HepG2 (cell line): ENCODE results near the gene ANO6. TPM values are rescaled to one million over a fixed set of nuclear protein-coding genes. Genes with fewer than 3 reads are reported as not detected.

Source experiments
- FOXA1 ChIP-seq, 2 experiments: fragments of 450-650 bp in 1 of 2; sonication (generic) in 1 of 2; formaldehyde crosslinking in 1 of 2; IDR thresholded peaks; 2 replicates each; pipeline versions ENCODE4 v1.4.0 to v1.6.1; 2016 to 2020; ENCODE audit warnings: missing genetic modification reagents in 1 of 2
- SMARCC2 ChIP-seq: fragments of 450-650 bp; IDR thresholded peaks from 2 replicates; pipeline ENCODE4 v1.6.1; 2017; ENCODE audit warnings: antibody characterized with exemption, mild to moderate bottlenecking
- SP4 ChIP-seq: sonication (generic); formaldehyde crosslinking; IDR thresholded peaks from 2 replicates; pipeline ENCODE4 v1.8.1; 2023; ENCODE audit warnings: mild to moderate bottlenecking, missing genetic modification reagents
- STAG1 ChIP-seq: sonication (generic); formaldehyde crosslinking; IDR thresholded peaks from 2 replicates; pipeline ENCODE4 v1.4.0; 2020; ENCODE audit warnings: missing genetic modification reagents
- TCF7 ChIP-seq: sonication (generic); IDR thresholded peaks from 2 replicates; pipeline ENCODE4 v1.6.1; 2016; ENCODE audit warnings: antibody characterized with exemption, low read depth
- ZBTB10 ChIP-seq: sonication (generic); formaldehyde crosslinking; IDR thresholded peaks from 2 replicates; pipeline ENCODE4 v1.4.0; 2020; ENCODE audit warnings: missing genetic modification reagents, borderline replicate concordance
- ZSCAN9 ChIP-seq: IDR thresholded peaks from 2 replicates; pipeline ENCODE4 v1.6.1; 2016; ENCODE audit warnings: borderline replicate concordance
- polyA plus RNA-seq, 8 experiments: library from polyadenylated mRNA; depleted of rRNA in 3 of 8; stranded (reverse) in 7 of 8; unstranded in 1 of 8; fragments of >200 nt; fragmentation: Illumina TruSeq in 4 of 8; extraction: Trizol in 4 of 8; gene quantifications; 2 replicates each; pipeline versions ENCODE4 v1.2.1 to v1.2.3, GENCODE V29; 2011 to 2016; ENCODE audit warnings: low read depth in 4 of 8, missing spikeins in 1 of 8, mixed read lengths in 1 of 8; ENCODE audit not compliant: insufficient read depth in 1 of 8
- total RNA-seq, 5 experiments: library from RNA; depleted of rRNA; stranded (reverse); fragments of >200 nt; fragmentation: Illumina TruSeq; extraction: Trizol; gene quantifications; 2 replicates each; pipeline ENCODE4 v1.2.3, GENCODE V29; 2016; ENCODE audit warnings: low read depth in 1 of 5
- TF ChIP-seq, protein P1 (sequence below): sonication (generic); formaldehyde crosslinking; IDR thresholded peaks from one replicate; pipeline ENCODE4 v1.5.1; 2020; ENCODE audit warnings: mild to moderate bottlenecking, missing genetic modification reagents; ENCODE audit errors: not compliant biosample characterization

ANO6 gene
- total and polyA plus RNA-seq, 2 of the 13 experiments (the other 11 are each of a cell fraction or from before 2014, with no cell fraction given): 37.8 to 57.1 TPM

DNA sequence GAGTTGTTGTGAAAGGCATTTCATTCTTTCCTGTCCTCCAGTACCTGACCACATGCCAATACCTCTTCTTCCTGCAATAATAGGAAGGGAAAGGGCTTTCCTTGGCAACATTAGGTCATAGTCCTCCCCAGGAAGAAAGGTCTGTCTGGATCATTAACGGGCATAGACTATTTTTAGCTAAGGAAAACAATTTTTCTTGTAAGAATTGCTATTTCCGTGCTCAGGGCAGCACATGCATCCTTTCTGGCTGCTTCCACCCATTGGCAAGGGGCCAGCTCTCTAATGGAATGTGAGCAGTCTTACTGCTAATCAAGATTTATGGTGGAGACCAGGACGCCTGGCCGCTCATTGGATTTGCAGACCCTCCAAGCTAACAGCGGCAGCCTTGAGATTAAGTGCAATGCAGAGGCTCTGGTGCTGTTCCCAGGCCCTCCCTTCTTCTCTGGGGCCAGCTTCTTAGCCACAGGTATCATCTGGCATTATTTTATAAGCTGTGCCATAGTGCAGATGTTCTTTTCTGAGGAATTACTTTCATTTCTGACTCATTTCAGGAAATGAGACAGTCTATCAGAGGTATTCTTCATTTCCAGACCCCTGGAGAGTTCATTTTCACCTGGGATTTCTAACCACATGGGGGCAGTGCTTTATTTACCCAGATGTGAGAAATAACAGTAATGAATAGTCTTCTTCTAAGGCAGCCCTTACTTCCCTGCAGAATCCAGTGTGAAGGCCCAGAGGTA, 52.9 kb downstream of the ANO6 start (continued):
- TF ChIP-seq, protein P1, sequence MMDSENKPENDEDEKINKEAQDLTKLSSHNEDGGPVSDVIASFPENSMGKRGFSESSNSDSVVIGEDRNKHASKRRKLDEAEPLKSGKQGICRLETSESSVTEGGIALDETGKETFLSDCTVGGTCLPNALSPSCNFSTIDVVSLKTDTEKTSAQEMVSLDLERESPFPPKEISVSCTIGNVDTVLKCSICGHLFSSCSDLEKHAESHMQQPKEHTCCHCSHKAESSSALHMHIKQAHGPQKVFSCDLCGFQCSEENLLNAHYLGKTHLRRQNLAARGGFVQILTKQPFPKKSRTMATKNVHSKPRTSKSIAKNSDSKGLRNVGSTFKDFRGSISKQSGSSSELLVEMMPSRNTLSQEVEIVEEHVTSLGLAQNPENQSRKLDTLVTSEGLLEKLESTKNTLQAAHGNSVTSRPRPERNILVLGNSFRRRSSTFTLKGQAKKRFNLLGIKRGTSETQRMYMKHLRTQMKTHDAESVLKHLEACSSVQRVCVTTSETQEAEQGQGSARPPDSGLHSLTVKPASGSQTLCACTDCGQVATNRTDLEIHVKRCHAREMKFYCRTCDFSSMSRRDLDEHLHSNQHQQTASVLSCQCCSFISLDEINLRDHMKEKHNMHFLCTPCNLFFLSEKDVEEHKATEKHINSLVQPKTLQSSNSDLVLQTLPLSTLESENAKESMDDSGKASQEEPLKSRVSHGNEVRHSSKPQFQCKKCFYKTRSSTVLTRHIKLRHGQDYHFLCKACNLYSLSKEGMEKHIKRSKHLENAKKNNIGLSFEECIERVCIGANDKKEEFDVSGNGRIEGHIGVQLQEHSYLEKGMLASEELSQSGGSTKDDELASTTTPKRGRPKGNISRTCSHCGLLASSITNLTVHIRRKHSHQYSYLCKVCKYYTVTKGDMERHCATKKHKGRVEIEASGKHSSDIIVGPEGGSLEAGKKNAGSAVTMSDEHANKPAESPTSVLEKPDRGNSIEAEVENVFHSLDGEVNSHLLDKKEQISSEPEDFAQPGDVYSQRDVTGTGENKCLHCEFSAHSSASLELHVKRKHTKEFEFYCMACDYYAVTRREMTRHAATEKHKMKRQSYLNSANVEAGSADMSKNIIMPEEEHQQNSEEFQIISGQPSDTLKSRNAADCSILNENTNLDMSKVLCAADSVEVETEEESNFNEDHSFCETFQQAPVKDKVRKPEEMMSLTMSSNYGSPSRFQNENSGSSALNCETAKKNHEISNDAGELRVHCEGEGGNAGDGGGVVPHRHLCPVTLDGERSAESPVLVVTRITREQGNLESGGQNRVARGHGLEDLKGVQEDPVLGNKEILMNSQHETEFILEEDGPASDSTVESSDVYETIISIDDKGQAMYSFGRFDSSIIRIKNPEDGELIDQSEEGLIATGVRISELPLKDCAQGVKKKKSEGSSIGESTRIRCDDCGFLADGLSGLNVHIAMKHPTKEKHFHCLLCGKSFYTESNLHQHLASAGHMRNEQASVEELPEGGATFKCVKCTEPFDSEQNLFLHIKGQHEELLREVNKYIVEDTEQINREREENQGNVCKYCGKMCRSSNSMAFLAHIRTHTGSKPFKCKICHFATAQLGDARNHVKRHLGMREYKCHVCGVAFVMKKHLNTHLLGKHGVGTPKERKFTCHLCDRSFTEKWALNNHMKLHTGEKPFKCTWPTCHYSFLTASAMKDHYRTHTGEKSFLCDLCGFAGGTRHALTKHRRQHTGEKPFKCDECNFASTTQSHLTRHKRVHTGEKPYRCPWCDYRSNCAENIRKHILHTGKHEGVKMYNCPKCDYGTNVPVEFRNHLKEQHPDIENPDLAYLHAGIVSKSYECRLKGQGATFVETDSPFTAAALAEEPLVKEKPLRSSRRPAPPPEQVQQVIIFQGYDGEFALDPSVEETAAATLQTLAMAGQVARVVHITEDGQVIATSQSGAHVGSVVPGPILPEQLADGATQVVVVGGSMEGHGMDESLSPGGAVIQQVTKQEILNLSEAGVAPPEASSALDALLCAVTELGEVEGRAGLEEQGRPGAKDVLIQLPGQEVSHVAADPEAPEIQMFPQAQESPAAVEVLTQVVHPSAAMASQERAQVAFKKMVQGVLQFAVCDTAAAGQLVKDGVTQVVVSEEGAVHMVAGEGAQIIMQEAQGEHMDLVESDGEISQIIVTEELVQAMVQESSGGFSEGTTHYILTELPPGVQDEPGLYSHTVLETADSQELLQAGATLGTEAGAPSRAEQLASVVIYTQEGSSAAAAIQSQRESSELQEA (CRISPR knock-in tag): no peak
- TF ChIP-seq SMARCC2 (0 out of 2 replicates have a peak, but pooled peaks have one; percentile 59), ZBTB10 (CRISPR knock-in tag) (no peak), SP4 (CRISPR knock-in tag) (no peak), FOXA1 (IDR thresholded peaks at IDR 0.05) (no peak), FOXA1 (CRISPR knock-in tag; IDR thresholded peaks at IDR 0.05) (peak; percentile 68), STAG1 (CRISPR knock-in tag) (peak; percentile 50), ZSCAN9 (CRISPR knock-in tag) (no peak), TCF7 (no peak)
